ENCODE data around the gene COL7A1. TPM values are rescaled to one million over a fixed set of nuclear protein-coding genes. Genes with fewer than 3 reads are reported as not detected.
"Not testable (repeated sequence)": the region's sequence is repeated elsewhere in the genome, so short reads cannot be mapped to it uniquely, and the experiment has no call there.

The COL7A1 gene
- total RNA-seq, 1 experiment from 2014 or later: 6.8 TPM

DNA sequence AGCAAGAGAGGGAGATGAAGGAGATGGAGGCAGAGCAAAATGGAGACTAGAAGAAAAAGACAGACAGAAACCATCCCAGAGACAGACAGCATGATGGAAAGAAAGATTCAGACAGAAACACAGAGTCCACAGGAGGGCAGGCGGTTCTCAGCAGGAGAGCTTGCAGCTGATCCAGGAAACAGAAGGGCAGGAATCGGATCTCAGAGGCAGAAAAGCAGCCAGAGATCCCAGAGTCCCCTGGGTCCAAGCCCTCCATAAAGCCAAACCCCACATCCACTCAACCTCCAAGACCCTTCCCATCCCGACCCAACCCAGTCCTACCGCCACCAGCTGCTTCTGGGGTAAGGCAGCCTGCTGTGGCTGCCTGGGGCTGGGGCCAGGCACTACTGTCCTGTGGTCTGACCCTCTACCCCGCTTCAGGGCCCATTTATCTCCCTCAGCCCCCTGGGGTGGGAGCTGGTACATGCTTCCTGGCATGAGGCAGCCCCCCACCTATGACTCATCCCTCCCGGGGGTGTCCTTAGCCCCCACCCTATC, 31.7 kb downstream of the COL7A1 start, which contains the start of gene UCN2:
UCN2 (minus strand) TSS at position 400 of the 537 bp plus-strand sequence. CDS start 657 bp downstream, outside the sequence.
- no peak for DNase-seq (ENCODE audit: low spot score)

DNA sequence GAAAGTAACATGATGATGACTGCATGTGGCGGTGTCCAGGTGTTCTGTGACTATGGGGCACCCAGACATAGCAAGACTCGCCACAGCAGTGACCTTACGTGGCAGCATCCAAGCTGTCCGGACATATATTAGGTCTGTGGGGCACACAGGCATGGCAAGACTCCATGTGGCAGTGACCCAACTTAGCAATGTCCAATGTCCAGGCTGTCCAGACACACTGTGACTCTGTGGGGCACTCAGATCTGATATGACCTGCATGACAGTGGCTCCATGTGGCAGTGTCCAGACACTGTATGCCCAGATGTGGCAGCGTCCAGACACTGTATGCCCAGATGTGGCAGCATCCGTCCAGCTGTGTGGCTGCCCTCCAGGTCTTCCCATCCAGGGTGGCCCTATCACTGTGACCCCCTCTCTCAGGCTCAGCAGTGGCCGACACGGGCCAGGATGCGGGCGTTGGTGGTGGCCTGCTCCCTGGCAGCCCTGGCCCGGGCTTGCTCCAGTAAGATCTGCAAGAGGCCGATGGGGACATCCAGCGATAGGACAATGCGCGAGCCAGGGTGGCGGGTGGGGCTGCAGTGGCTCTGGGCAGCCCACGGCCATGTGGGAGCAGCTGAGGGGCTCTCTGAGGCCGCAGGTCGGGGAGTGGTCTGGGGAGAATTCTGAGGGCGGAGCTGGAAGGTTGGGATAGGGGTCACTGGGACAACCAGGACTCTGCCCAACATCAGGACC, 32.6 kb downstream of the COL7A1 start:
- no peak for DNase-seq (ENCODE audit: low spot score)

DNA sequence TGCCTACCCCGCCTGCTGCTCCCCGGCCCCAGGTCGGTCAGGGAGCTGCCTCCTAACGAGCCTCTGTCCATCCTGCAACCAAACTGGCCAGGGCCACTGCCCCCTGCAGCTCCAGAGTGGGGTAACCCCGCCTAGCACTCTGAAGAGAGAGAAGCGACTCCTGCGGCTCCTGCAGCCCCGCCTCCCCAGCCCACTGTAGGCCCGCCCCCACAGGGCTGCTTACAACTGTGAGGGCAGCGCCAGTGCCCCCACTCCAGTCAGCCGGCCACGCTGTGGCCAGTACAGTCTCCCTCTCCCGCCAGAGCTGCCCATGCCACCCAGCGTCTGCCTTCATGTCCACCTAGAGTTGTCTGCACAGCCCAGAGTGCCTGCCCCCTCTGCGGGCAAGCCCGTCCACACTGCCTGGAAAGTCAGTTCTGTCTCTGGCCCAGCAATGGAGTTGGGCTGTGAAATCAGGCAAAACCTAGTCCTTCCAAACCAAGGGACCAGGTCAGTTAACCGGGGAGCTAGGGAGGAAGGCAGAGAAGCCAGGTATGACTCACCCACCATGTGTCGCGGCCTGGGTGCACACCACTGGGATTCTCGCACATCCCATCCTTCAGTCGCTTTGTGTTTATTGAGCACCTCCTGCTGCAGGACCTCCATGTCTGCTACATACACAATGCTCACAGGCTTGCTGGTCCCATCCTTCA, 33.9 kb downstream of the COL7A1 start:
- DNase-seq (ENCODE audit: low spot score): peak; percentile 49

DNA sequence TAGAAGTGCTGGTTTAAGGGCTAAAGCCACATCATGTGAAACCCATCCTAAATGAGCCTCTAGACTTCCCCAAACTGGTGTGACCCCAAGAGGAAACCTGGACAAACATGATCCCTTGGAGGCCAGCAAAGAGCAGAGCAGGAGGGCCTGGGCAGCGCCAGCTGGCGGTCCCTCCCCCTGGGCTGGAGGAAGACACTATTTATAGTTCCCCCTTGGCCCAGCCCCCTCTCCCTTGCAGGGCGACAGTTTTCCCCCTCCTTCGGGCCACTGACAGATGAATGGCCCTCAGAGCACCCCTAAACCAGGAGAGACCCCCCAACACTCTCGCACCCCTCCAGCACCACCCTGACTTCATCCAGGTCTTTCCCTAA, 34.5 kb downstream of the COL7A1 start:
- no peak for DNase-seq (ENCODE audit: low spot score)

DNA sequence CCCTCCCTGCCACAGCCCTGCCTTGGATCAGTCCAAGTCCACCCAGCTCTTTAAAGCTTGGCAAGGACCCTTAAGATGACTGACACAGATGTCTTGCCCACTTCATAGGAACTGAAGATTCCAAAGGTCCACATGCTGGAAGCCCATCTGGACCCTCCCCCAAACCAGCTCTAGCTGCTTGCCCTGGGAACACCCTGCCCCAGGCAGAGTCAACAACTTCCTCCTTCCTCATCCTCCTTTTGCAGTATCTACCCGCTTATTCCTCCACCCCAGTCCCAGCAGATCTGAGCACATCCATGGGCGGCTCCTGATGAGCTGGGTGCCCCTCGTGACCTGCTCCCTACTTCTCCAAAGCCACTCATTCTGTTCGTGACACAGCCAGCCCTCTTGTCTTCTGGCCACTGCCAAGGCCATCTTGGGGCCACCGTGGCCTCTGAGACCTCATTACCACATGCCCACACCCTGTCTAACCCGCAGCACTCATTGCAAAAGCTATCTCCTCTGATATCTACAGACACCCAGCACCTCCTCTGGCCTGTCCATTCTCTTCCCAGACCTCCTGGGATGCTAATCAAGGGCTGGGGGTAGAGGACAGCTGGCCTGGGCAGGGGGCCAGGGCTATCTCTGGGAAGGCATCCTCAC, 36.5 kb downstream of the COL7A1 start:
- DNase-seq (ENCODE audit: low spot score): no peak

DNA sequence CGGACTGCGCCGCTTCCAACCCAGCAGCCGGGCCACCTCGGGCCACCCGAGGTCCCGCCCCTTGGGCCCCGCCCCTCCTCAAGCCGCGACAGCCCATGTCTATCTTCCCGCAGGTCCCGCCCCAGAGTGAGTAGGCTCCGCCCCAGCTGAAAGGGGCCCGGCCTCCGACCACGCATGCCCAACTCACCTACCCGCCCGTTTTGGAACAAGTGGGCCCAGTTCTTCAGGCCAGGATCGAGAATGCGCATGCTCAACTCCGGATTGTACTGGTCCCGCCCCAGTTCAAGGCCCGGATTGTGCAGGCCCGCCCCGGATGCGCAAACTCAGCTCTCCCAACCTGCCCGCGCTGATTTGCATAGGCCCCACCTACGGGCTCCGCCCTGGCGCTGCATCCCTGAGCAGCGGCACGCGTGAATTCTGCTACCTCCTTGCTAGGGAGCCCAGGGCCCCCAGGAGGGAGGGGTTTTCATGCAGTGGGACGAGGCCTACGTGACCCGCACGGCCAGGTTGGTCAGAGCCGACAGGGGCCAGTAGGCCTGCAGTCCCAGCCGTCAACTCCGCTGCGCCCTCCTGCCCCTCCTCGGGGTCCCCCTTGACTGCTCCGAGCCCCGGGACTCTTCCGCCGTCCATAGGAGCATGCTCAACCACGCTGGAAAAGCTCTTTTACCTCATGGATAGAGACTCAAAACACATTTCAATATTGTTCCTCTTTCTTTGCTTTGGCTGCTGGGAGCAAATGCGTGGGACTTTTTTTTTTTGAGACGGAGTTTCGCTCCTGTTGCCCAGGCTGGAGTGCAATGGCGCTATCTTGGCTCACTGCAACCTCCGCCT, 38.1 kb downstream of the COL7A1 start, which contains the start of gene PFKFB4:
PFKFB4 (minus strand) TSS at position 8 of the 831 bp plus-strand sequence. CDS start 26 bp downstream, outside the sequence.
- peak; percentile 96 for DNase-seq (ENCODE audit: low spot score)

DNA sequence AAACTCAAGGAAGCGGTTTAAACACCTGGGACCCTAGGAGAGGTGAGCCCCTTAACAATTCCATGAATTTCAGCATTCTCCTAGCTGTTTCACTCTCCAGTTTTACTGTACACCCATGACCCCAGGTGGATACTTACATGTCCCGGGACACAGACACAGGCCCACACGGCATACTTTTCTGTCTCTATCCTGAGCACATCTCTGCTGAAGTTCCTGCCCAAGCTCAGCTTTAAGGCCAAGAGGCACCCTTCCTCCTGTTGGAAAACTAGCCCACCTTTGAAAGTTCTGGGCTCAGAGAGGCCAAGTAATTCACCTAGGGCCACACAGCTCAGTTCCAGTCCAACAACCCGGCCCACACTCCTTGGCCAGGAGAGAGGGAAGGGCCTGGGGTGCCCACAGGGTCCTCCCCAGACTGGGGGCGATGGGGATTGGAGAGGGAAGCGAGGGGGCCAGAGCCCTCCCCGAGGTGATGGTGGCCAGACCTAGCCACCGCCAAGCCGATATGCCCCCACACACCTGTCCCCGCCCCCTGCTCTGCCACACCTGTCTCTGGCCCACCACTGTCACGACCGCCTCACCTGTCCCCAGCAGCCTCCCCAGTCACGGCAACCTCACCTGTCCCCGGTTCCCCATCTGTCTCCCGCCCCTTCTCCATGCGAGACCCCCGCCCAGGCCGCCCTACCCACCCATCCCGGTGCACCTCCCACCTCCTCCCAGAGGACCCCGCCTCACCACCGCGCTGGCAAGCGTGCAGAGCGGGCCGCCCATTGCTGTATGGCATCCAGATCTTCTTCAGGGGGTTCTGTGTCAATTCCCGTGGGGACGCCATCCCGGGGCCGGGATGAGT, 39.0 kb downstream of the COL7A1 start:
- DNase-seq (ENCODE audit: low spot score): no peak

DNA sequence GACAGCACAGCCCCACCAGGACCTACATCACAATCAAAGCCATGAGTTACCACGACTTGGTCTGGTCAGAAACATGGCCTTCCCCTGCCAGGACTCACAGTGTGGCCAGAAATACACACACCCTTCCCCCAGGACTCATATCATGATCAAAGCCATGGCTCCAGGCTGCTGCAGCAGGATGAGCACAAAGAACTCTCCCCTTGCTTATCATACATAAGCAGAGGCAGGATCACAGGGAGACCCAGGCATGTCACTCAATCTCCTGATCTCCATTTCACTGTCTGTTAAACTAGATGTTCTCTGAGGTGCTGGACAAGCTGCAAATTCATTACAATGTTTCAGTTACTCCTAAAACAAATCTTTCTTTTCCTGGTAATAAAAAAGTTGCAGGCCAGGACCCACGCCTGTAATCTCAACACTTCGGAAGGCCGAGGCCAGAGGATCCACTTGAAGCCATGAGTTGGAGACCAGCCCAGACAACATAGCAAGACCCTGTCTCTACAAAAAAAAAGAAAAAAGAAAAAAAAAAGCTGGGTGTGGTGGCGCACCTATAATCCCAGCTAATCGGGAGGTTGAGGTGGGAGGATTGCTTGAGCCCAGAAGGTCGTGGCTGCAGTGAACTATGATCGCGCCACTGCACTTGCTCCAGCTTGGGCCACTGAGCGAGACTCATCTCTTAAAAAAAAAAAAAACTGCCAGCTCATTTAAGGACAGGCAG, 39.7 kb downstream of the COL7A1 start:
- no peak for DNase-seq (ENCODE audit: low spot score)

DNA sequence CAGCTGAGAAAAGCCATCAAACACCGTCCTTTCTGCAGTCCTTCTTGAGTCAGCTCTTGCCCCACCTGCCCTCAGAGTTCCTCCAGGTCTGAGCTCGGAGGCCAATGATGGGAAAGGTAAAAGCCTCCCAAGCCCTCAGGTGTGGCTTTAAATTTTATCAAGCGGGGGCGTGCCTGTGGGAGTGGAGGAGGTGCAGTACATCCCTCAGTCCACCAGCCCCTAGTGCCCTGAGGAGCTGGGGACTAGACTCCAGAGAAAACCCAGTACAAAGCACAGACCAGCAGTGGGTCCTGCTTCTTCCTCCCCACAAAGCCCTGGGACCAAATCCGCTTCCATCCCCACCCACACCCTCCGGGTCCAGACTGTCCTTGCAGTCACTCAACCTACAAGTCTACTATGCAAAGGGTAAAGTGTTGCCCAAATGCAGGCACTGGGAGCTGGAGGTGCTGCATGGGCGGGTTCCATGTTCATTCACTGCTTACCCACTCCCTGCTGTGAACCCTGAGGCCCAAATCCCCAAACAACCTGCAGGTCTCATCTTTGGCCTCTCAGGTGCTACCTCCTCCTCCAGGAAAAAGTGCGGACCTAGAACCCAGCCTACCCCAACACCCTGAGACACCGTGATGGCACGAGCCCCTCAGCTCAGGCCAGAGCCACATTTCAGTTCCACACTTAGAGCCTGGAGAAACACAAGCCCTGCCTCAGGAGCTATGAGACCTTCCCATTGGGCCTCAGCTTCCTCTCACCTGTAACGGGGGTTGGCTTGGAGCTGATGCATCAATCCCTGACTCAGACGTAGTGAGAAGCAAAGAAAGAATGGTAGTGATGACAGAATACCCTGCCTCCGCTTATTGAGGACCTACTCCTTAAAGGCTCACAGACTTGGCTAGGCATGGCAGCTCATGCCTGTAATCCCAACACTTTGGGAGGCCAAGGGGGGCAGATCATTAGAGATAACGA, 41.0 kb downstream of the COL7A1 start:
- no peak for DNase-seq (ENCODE audit: low spot score)

DNA sequence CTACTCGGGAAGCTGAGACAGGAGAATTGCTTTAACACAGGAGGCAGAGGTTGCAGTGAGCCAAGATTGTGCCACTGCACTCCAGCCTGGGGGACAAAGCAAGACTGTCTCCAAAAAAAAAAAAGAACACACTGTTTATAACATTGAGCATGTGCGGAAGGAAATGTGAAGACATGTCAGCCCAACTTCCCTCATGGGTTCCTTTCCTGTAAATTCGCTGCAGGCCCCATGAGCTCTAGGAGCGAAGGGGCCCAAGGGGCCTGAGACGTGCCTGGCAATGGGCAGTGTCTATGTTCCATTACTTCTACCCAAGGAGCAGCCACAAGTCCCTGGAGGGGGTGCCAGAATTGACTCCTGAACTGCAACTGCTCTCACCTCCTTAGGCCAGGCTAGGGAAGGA, 41.8 kb downstream of the COL7A1 start:
- DNase-seq (ENCODE audit: low spot score): no peak

DNA sequence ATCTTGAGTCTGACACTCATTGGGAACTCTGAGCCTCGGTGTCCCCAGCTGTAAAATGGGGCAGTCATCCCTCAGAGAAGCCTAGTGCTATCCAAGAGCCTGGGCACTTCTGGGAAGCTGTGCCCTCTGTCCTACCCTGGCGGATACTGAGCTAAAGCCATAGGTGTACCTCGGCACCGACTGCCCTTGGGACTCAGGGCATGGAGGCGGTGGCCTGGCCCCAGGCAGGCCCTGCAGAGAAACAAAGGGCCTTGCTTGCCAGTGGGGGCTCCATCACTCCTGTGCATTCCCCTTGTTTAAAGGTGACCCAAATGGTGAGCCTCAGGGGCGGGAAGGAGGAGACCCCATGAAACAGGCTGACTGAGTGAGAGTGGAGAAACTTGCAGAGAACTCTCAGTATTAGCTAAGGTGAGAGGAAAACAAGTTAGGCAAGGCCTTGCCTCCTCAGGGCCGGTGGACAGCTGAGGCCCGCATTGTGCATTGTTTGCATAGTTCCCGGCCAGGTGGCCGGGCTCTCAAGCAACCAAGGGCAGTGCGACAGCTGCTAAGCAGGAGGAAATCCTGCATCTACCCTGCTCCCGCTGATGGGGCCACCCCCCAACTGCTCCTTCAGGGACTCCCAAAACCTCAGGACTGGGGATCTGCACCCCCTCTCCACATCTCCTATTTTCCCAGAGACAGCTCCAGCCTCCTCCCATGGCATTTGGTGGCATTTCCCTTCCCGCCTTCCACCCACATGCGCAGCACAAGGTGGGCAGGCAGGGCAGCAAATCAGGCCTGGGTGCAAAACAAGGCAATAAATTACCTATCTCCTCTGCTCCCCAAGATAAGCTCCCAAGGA, 42.8 kb downstream of the COL7A1 start:
- no peak for DNase-seq (ENCODE audit: low spot score)

DNA sequence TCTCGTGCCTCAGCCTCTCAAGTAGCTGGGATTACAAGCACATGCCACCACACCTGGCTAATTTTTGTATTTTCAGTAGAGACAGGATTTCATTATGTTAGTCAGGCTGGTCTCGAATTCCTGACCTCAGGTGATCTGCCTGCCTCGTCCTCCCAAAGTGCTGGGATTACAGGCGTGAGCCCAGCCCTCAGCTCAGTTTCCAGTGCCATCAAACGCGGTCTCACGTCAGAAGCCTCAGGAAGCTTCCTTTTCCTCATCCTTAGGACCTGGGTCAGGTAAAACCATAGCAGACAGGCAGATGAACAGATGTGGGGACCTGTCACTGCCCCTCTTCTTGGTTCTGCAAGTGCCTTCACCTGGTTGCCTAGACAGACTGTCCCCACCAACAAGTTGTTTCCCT, 43.5 kb downstream of the COL7A1 start:
- DNase-seq (ENCODE audit: low spot score): not testable (repeated sequence)

DNA sequence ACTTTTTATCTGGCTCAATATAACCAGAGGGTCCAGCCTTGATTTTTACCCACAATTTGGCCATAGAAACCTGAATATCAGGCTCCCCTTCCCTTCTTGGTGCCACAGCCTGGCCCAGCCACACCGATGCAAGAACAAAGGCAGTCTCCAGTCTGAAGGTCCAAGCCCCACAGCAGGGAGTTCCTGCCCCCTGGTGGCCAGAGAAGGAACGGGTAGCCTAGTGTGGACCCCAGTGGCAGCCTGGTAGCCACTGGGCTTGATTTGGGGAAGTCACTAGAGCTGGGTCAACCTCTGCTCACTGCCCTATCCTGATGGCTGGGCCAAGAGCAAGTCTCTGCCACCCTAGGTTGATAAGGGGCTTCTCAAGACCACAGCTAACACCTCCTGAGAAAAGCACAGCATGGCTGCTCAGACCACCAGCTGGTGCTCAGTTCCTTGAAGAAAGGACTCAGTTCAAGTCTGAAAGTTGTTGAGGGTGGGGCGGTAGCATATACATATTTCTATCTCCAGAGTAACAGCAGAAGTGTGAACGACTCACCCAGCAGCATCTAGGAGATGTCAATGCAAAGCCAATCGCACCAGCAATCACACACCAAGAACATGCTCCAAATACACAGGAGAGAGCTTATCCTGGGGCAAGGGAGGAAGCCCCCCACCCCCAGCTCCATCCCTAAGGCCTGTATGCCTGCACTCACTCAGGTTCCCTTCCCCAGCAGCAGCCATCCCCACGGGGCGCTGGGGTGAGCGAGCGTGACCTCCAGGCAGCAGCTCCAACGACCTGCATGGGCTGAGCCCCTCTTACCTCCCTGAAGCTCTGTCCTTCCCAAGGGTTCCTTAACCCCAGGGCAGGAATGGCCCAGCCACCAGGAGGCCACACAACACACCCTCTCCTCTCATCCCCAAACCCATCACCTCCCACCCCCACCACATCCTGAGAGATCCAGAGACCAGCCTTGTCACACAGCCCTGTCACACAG, 46.1 kb downstream of the COL7A1 start:
- peak; percentile 47 for DNase-seq (ENCODE audit: low spot score)

DNA sequence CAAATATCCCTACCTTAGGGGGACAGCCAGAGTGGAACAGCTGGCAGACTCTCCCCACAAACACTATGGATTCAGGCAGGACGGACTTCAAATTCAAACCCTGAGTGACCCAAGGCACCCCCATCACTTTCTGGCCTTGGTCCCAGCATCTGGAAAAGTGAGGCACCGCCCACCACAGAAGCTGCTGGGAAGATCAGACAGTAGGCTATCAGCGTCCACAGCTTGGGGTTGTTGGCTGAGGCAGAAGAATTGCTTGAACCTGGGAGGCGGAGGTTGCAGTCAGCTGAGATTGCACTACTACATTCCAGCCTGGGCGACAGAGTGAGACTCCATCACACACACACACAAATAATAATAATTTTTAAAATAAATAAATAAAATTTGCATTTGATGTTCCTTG, 47.0 kb downstream of the COL7A1 start:
- DNase-seq (ENCODE audit: low spot score): no peak

DNA sequence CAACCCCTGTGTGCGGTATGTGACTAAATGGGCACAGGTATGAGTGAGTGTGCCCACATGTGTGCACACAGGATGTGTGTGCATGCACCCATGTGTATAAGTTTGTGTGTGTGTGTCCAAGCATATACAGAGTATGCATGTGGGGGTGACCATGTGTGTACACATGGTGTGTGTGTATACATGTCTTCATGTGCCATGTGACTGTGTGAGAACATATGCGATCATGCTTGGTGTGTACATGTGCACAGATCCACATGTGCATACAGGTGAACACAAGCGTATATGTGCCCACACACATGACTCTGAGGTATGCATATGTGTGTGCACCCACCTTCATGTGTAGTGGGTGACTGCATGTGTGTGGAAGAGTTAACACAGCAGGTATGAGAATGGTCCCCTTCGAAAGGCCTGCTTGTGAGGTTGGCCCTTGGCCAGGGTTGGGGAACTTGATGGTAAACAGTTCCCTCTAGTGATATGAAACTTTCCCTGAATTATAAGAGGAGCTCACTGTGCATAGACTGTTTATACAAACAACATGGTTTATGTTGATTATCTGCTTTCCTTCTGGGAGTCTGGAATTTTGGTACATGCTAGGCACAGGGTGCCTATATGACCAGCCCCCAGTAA, 48.8 kb downstream of the COL7A1 start:
- no peak for DNase-seq (ENCODE audit: low spot score)

DNA sequence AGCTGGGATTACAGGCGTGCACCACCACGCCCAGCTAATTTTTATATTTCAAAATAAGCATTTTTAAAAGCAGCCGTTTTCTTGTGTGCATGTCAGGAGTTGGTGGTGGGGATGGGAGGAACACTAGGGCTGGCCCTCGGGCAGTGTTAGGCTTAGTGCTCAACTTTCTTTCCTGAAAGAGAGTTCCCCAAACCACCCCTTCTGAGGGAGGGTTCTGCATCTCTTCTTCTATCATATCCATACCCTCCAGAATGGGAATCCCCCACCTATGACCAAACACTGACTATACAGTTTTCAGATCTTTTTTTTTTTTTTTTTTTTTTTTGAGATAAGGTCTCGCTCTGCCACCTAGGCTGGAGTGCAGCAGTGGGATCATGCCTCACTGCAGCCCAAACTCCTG, 51.0 kb downstream of the COL7A1 start:
- no peak for DNase-seq (ENCODE audit: low spot score)

Data from H4 (cell line).